HepG2 (cell line): ENCODE measurements around the gene ZNF846. TPM values are rescaled to one million over a fixed set of nuclear protein-coding genes. Genes with fewer than 3 reads are reported as not detected.

ENCODE experiments used
- ATAC-seq: fragments of 200-7000 bp; cut with Tn5 transposase; 3 replicates; pipeline ENCODE4 v1.9.1; 2020; ENCODE audit warnings: mild to moderate bottlenecking, moderate library complexity
- BruUV-seq: library from RNA; stranded (reverse); fragments of 400-500 nt; replicated peaks from 2 replicates; lab custom pipeline; 2021; lab: Mats Ljungman, UMichigan
- CTCF ChIA-PET: fragments of 300-600 bp; formaldehyde crosslinking; extraction: SDS; loops from one replicate; lab custom pipeline; 2021; ENCODE audit warnings: low total read pairs, inconsistent platforms, low intra/inter-chr PET ratio; lab: Yijun Ruan, JAX
- POLR2A ChIA-PET: fragments of 350-600 bp; sonication (Branson Sonifier 250); formaldehyde crosslinking; loops from one replicate; lab custom pipeline; 2020; ENCODE audit warnings: antibody characterized with exemption, inconsistent platforms; lab: Yijun Ruan, JAX
- DNase-seq: peaks from one replicate; pipeline ENCODE4 v3.0.0-alpha.2; 2015; ENCODE audit warnings: low spot score
- FAIRE-seq: peaks from 3 replicates; lab custom pipeline; 2011; peaks lifted over from hg19 to GRCh38; lab: Jason Lieb, UNC
- H2AFZ ChIP-seq: one replicate; pipeline ENCODE4 v1.6.1; 2011; ENCODE audit warnings: low read length, inconsistent platforms
- H3K27ac ChIP-seq: fragments of 300-600 bp; 3 replicates; pipeline ENCODE4 v1.8.0; 2011; ENCODE audit warnings: mixed run types, mild to moderate bottlenecking, mixed read lengths, low read length, inconsistent platforms; ENCODE audit not compliant: insufficient read depth; ENCODE audit errors: extremely low read length
- H3K27me3 ChIP-seq, 2 experiments: fragments of 200-600 bp in 1 of 2; 2 replicates in 1 of 2; 3 replicates in 1 of 2; pipeline versions ENCODE4 v1.6.0 to v1.8.0; 2011; ENCODE audit warnings: low read length in 2 of 2, mild to moderate bottlenecking in 2 of 2, moderate library complexity in 2 of 2, inconsistent platforms in 1 of 2; ENCODE audit not compliant: insufficient read depth in 2 of 2, control insufficient read depth in 1 of 2
- H3K36me3 ChIP-seq, 2 experiments: fragments of 200-600 bp in 1 of 2; replicated peaks in 1 of 2; 2 replicates in 1 of 2; 3 replicates in 1 of 2; pipeline versions ENCODE4 v1.5.1 to v1.8.0; 2011; ENCODE audit warnings: low read length in 2 of 2, inconsistent platforms in 1 of 2; ENCODE audit not compliant: insufficient read depth in 2 of 2, control insufficient read depth in 1 of 2
- H3K4me1 ChIP-seq: 2 replicates; pipeline ENCODE4 v1.5.1; 2012; ENCODE audit warnings: low read length, inconsistent platforms; ENCODE audit not compliant: insufficient read depth
- H3K4me2 ChIP-seq: 2 replicates; pipeline ENCODE4 v1.6.0; 2011; ENCODE audit warnings: low read depth, low read length, inconsistent platforms
- H3K4me3 ChIP-seq, 3 experiments: fragments of 200-600 bp in 1 of 3; sonication (generic), shearing (Covaris generic) in 1 of 3; replicated peaks in 1 of 3; 2 replicates each; pipeline ENCODE4 v1.5.1; 2011 to 2016; ENCODE audit warnings: low read length in 3 of 3, inconsistent platforms in 2 of 3, low read depth in 2 of 3, mild to moderate bottlenecking in 2 of 3, control low read depth in 1 of 3, mixed read lengths in 1 of 3; ENCODE audit not compliant: insufficient read depth in 1 of 3
- H3K79me2 ChIP-seq: one replicate; pipeline ENCODE4 v1.6.1; 2011; ENCODE audit warnings: low read length, inconsistent platforms; ENCODE audit not compliant: insufficient read depth
- H3K9ac ChIP-seq: 2 replicates; pipeline ENCODE4 v1.6.0; 2011; ENCODE audit warnings: mild to moderate bottlenecking, low read depth, low read length, inconsistent platforms; ENCODE audit not compliant: insufficient read depth
- H3K9me3 ChIP-seq: 2 replicates; pipeline ENCODE4 v1.5.1; 2012; ENCODE audit warnings: mild to moderate bottlenecking, low read length
- H4K20me1 ChIP-seq: 2 replicates; pipeline ENCODE4 v1.6.0; 2011; ENCODE audit warnings: inconsistent platforms, mild to moderate bottlenecking, low read length, moderate library complexity; ENCODE audit not compliant: insufficient read depth
- CHD4 ChIP-seq: fragments of 200-600 bp; sonication (generic); IDR thresholded peaks from 2 replicates; pipeline ENCODE4 v1.7.0; 2017; ENCODE audit warnings: mild to moderate bottlenecking, low read length, borderline replicate concordance
- DNMT1 ChIP-seq: sonication (generic); formaldehyde crosslinking; IDR thresholded peaks from 2 replicates; pipeline ENCODE4 v1.5.1; 2020; ENCODE audit warnings: mild to moderate bottlenecking, missing genetic modification reagents
- NFYC ChIP-seq: IDR thresholded peaks from 2 replicates; pipeline ENCODE4 v1.6.1; 2016; ENCODE audit warnings: missing genetic modification reagents, missing compliant biosample characterization
- PHF21A ChIP-seq: sonication (generic); formaldehyde crosslinking; IDR thresholded peaks from 2 replicates; pipeline ENCODE4 v1.5.0; 2020; ENCODE audit warnings: mild to moderate bottlenecking, missing genetic modification reagents
- TOPORS ChIP-seq: sonication (generic); formaldehyde crosslinking; IDR thresholded peaks from 2 replicates; pipeline ENCODE4 v1.8.0; 2023; ENCODE audit warnings: mild to moderate bottlenecking, missing genetic modification reagents
- ZNF10 ChIP-seq: sonication (generic); formaldehyde crosslinking; IDR thresholded peaks from 2 replicates; pipeline ENCODE4 v1.4.0; 2020; ENCODE audit warnings: mild to moderate bottlenecking, low read depth, missing genetic modification reagents, borderline replicate concordance
- ZNF550 ChIP-seq: sonication (generic); formaldehyde crosslinking; IDR thresholded peaks from 2 replicates; pipeline ENCODE4 v1.4.0; 2020; ENCODE audit warnings: mild to moderate bottlenecking, missing genetic modification reagents, borderline replicate concordance
- ZNF816 ChIP-seq: sonication (generic); formaldehyde crosslinking; IDR thresholded peaks from 2 replicates; pipeline ENCODE4 v1.8.0; 2022; ENCODE audit warnings: missing genetic modification reagents, mild to moderate bottlenecking, borderline replicate concordance
- WGBS: methylation state at CpG from one replicate; pipeline ENCODE4 v1.1.6; 2017; ENCODE audit warnings: low lambda C conversion rate; 5-methylcytosine and 5-hydroxymethylcytosine counted together
- in situ Hi-C: cut with HindIII; loops from 2 replicates; pipeline ENCODE4 v1.10.0; 2017; ENCODE audit warnings: low pct_unique_long_range_greater_than_20kb; ENCODE audit not compliant: extremely low pct_ligation_motif_present
- intact Hi-C: fragments of 100-400 bp; cut with micrococcal nuclease; formaldehyde crosslinking; loops from one replicate; pipeline ENCODE4 v1.10.0; 2022; ENCODE audit not compliant: unreplicated experiment
- polyA plus RNA-seq, 8 experiments: library from polyadenylated mRNA; depleted of rRNA in 3 of 8; stranded (reverse) in 7 of 8; unstranded in 1 of 8; fragments of >200 nt; fragmentation: Illumina TruSeq in 4 of 8; extraction: Trizol in 4 of 8; gene quantifications; 2 replicates each; pipeline versions ENCODE4 v1.2.1 to v1.2.3, GENCODE V29; 2011 to 2016; ENCODE audit warnings: low read depth in 4 of 8, missing spikeins in 1 of 8, mixed read lengths in 1 of 8; ENCODE audit not compliant: insufficient read depth in 1 of 8
- total RNA-seq, 5 experiments: library from RNA; depleted of rRNA; stranded (reverse); fragments of >200 nt; fragmentation: Illumina TruSeq; extraction: Trizol; gene quantifications; 2 replicates each; pipeline ENCODE4 v1.2.3, GENCODE V29; 2016; ENCODE audit warnings: low read depth in 1 of 5
- TF ChIP-seq, protein P1 (sequence below): IDR thresholded peaks from 2 replicates; pipeline ENCODE4 v1.6.1; 2018; ENCODE audit warnings: missing genetic modification reagents
- TF ChIP-seq, protein P2 (sequence below): sonication (generic); formaldehyde crosslinking; IDR thresholded peaks from 2 replicates; pipeline ENCODE4 v1.4.0; 2020; ENCODE audit warnings: missing genetic modification reagents, borderline replicate concordance

The ZNF846 gene
- total and polyA plus RNA-seq, 2 of the 13 experiments (the other 11 are each of a cell fraction or from before 2014, with no cell fraction given) = 4.8 to 5.4 TPM

DNA sequence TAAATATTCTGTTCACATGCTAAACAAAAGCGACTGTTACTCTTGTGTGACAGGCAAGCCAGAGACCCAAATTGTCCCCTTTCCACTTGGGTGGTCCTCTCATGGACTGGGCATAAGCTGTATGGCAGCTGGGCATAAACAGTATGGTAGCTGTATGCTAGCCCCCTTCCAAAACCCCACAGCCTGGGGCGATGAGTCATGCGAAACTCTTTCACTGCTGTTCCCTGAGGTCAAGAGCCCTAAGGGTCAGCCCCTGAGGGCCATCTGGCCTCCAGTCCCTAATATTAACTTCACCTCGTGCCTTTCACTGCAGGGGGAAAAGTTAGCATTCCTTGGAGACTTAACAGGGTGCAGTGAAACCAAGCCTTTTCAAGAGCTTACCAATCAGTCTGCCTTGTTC lies 48.0 kb downstream of the ZNF846 start (continued):
- no peak for TF ChIP-seq NFYC (CRISPR knock-in tag)
- no peak for TF ChIP-seq CHD4

DNA sequence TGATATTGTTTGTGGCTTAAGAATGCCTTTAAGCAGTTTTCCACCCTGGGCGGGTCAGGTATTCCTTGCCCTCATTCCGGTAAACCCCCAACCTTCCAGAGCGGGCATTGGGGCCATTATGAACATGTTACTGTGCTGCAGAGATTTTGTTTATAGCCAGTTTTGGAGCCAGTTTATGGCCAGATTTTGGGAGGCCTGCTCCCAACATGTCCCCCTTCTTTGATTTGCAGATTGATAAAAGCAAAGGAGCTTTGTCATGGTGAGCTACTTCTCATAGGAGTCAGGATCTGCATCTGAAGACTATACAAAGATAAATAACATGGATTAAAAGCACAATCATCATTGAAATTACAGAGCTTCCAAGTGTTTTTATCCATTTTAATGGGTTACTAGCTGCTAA lies 56.7 kb downstream of the ZNF846 start:
- in situ Hi-C loops = no loop called here
- BruUV-seq = no TSS peak
- FAIRE-seq (no peak), DNase-seq (no peak)
- no peaks in the 10 kb centered on the region for H3K4me1 ChIP-seq
- H3K9me3 ChIP-seq = peaks cover 16% of the 10 kb centered on the region
- H4K20me1 ChIP-seq = no peaks in the 10 kb centered on the region
- TF ChIP-seq ZNF816 (CRISPR knock-in tag) (peak; percentile 100), PHF21A (CRISPR knock-in tag) (no peak)
- TF ChIP-seq, all 625 proteins: peak for 1
- no peak overlapping the region for H3K9ac ChIP-seq
- no peak overlapping the region for H3K4me3 ChIP-seq
- H2AFZ ChIP-seq = no peak overlapping the region
- no peak overlapping the region for H3K27ac ChIP-seq
- POLR2A ChIA-PET = no interaction called here
- no peak for ATAC-seq
- 11% methylated on average over 3 of the region's 3 CpGs for WGBS
- no peak overlapping the region for H3K4me2 ChIP-seq
- CTCF ChIA-PET = no interaction called here
- intact Hi-C loops = no loop called here
- peaks cover 0 to 10% of the 10 kb centered on the region in 2 experiments; a peak in 3 of 5 replicates for H3K27me3 ChIP-seq
- H3K79me2 ChIP-seq = no peaks in the 10 kb centered on the region
- no peaks in the 10 kb centered on the region for H3K36me3 ChIP-seq

- intact Hi-C loops (no loop called here), in situ Hi-C loops (no loop called here)
- no peaks in the 10 kb centered on the region for H3K4me1 ChIP-seq
- H4K20me1 ChIP-seq = no peaks in the 10 kb centered on the region
- H3K79me2 ChIP-seq = no peaks in the 10 kb centered on the region
- peaks cover 16% of the 10 kb centered on the region for H3K9me3 ChIP-seq
- H2AFZ ChIP-seq = no peak overlapping the region
- H3K27me3 ChIP-seq = peaks cover 0 to 10% of the 10 kb centered on the region in 2 experiments; a peak in 2 of 5 replicates
- no peak for FAIRE-seq
- H3K9ac ChIP-seq = no peak overlapping the region
- no peak overlapping the region for H3K4me2 ChIP-seq
- BruUV-seq = no TSS peak
- TF ChIP-seq, protein P1, sequence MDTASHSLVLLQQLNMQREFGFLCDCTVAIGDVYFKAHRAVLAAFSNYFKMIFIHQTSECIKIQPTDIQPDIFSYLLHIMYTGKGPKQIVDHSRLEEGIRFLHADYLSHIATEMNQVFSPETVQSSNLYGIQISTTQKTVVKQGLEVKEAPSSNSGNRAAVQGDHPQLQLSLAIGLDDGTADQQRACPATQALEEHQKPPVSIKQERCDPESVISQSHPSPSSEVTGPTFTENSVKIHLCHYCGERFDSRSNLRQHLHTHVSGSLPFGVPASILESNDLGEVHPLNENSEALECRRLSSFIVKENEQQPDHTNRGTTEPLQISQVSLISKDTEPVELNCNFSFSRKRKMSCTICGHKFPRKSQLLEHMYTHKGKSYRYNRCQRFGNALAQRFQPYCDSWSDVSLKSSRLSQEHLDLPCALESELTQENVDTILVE = no peak
- TF ChIP-seq, protein P2, sequence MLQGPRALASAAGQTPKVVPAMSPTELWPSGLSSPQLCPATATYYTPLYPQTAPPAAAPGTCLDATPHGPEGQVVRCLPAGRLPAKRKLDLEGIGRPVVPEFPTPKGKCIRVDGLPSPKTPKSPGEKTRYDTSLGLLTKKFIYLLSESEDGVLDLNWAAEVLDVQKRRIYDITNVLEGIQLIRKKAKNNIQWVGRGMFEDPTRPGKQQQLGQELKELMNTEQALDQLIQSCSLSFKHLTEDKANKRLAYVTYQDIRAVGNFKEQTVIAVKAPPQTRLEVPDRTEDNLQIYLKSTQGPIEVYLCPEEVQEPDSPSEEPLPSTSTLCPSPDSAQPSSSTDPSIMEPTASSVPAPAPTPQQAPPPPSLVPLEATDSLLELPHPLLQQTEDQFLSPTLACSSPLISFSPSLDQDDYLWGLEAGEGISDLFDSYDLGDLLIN (CRISPR knock-in tag) = no peak
- TF ChIP-seq ZNF550 (no peak), DNMT1 (CRISPR knock-in tag) (no peak), ZNF10 (CRISPR knock-in tag) (no peak), TOPORS (CRISPR knock-in tag) (no peak)
- TF ChIP-seq, all 625 proteins: peak for 0
- WGBS = 0% methylated on average over 1 of the region's 1 CpG
- H3K36me3 ChIP-seq = no peaks in the 10 kb centered on the region
- H3K27ac ChIP-seq = no peak overlapping the region
- DNase-seq (no peak), ATAC-seq (no peak)
- ChIA-PET CTCF (no interaction called here), POLR2A (no interaction called here)
- H3K4me3 ChIP-seq = no peak overlapping the region
These were observed 59.2 kb downstream of the ZNF846 start for GRCh38 chr19:9709305-9709704.
